Naive B cell (primary cell): ENCODE data around the gene PLPPR5. TPM values are rescaled to one million over a fixed set of nuclear protein-coding genes. Genes with fewer than 3 reads are reported as not detected.
A peak's percentile ranks its signal among the peaks of the same experiment; 100 is the strongest.
"Not testable (repeated sequence)": the region's sequence is repeated elsewhere in the genome, so short reads cannot be mapped to it uniquely, and the experiment has no call there.

Source experiments
- ATAC-seq, 2 donors: fragments of 150-1000 bp; cut with Tn5 transposase; 2 replicates each; pipeline ENCODE4 v1.10.0; 2021; ENCODE audit warnings: low read depth in 2 of 2, mild to moderate bottlenecking in 2 of 2, moderate library complexity in 2 of 2
- DNase-seq: peaks from one replicate; pipeline ENCODE4 v3.0.0; 2022
- H3K27ac Mint-ChIP-seq, 6 donors: one replicate each; pipeline ENCODE4 v1.8.0; 2020 to 2022; ENCODE audit warnings: mild to moderate bottlenecking in 6 of 6, mixed read lengths in 6 of 6, moderate library complexity in 5 of 6, inconsistent platforms in 2 of 6
- H3K27me3 Mint-ChIP-seq, 3 donors: one replicate each; pipeline ENCODE4 v1.8.0; 2021 to 2022; ENCODE audit warnings: mixed read lengths in 3 of 3, mild to moderate bottlenecking in 1 of 3
- H3K36me3 Mint-ChIP-seq, 2 donors: one replicate each; pipeline ENCODE4 v1.8.0; 2020 to 2022; ENCODE audit warnings: mixed read lengths in 2 of 2, inconsistent platforms in 1 of 2, mild to moderate bottlenecking in 1 of 2
- H3K4me1 Mint-ChIP-seq, 3 donors: one replicate each; pipeline ENCODE4 v1.8.0; 2020 to 2022; ENCODE audit warnings: mixed read lengths in 3 of 3, inconsistent platforms in 1 of 3, mild to moderate bottlenecking in 1 of 3, moderate library complexity in 1 of 3
- H3K4me3 Mint-ChIP-seq, 8 donors: one replicate each; pipeline ENCODE4 v1.8.0; 2020 to 2022; ENCODE audit warnings: mild to moderate bottlenecking in 8 of 8, mixed read lengths in 8 of 8, moderate library complexity in 8 of 8, inconsistent platforms in 2 of 8
- H3K9me3 Mint-ChIP-seq, 7 donors: one replicate each; pipeline ENCODE4 v1.8.0; 2020 to 2022; ENCODE audit warnings: mixed read lengths in 7 of 7, mild to moderate bottlenecking in 5 of 7, inconsistent platforms in 2 of 7, moderate library complexity in 1 of 7
- polyA plus RNA-seq, 6 donors: library from polyadenylated mRNA; unstranded; fragments of 300-500 nt; fragmentation: Illumina TruSeq; gene quantifications; one replicate each; pipeline ENCODE4 v1.2.3, GENCODE V29; 2021; ENCODE audit warnings: low read depth in 6 of 6

The PLPPR5 gene, protein sequence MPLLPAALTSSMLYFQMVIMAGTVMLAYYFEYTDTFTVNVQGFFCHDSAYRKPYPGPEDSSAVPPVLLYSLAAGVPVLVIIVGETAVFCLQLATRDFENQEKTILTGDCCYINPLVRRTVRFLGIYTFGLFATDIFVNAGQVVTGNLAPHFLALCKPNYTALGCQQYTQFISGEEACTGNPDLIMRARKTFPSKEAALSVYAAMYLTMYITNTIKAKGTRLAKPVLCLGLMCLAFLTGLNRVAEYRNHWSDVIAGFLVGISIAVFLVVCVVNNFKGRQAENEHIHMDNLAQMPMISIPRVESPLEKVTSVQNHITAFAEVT
- not detected for polyA plus RNA-seq

DNA sequence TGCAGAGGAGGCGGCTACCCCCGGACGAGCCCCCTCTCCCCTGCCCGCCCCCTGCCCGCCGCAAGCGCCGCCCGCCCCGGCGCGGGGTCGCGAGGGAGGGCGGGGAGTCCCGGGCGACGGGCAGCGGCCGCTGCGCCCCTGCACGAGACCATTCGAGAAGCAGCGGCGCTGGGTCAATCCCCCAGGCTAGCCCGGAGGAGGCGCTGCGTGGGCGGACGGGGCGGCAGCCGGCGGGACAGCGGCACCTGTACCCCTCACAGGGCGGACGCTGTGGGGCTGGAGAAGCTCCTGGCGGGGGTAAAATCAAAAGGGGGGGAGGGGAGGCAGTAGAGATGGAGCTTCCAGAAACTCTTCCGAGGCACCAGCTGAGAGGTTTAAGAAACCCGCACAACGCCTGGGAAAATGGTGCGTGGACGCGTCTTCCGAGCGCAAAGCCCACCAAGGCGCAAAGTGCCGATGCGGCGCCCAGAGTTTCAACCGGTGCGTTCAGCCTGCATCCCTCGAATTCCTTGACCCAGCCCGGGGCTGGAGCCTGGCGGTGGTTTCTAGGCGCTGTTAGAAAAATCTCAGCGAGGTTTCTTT is at the start of gene PLPPR5:
TSS of gene PLPPR5 (minus strand) at position 1 of the 582 bp plus-strand sequence. CDS start 190 bp downstream, outside the sequence.
- no peak for DNase-seq
- no peak within 1 kb of the TSS for H3K27ac Mint-ChIP-seq
- H3K4me3 Mint-ChIP-seq = peak within 1 kb of the TSS in 7 of 8 donors; percentile 42 to 79 (median 59)
- peaks cover 49 to 54% (median 52%) of the 10 kb centered on the region in 3 donors for H3K27me3 Mint-ChIP-seq
- ATAC-seq = no peak
- H3K4me1 Mint-ChIP-seq = peaks cover 0 to 3% (median 0%) of the 10 kb centered on the region in 3 donors
- H3K9me3 Mint-ChIP-seq = peaks cover 0 to 2% (median 0%) of the 10 kb centered on the region in 7 donors
- H3K36me3 Mint-ChIP-seq = no peaks in the 10 kb centered on the region

- Mint-ChIP-seq H3K9me3 (peaks cover 0 to 10% (median 2%) of the 10 kb centered on the region in 7 donors), H3K27me3 (no peaks in the 10 kb centered on the region)
Measured at GRCh38 chr1:99051611-99052283, 47.1 kb upstream of the PLPPR5 start.

DNA sequence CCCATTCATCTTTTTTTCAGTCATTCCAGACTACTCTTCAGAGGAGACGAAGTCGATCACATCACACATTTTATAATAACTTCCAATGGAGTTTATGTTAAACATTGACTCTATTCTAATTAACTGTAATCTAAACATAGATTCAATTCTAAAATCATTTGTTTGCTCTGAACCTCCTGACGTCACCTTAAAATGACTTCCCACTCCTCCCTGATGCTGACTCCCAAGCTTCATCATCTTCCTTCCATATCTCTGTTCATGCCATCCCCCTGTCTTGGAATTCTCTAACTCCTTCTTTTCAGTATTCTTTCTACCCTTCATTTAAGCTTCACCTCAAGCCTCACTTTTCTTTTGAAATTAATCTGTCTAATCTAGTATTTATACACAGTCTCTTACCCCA is 45.1 kb upstream of the PLPPR5 start:
- Mint-ChIP-seq H3K27ac (no peak overlapping the region), H3K27me3 (no peaks in the 10 kb centered on the region), H3K4me1 (no peaks in the 10 kb centered on the region), H3K4me3 (no peak overlapping the region), H3K9me3 (peaks cover 0 to 10% (median 5%) of the 10 kb centered on the region in 7 donors), H3K36me3 (no peaks in the 10 kb centered on the region)
- no peak for ATAC-seq
- DNase-seq = no peak

More at GRCh38 chr1:99051611-99052283, 47.1 kb upstream of the PLPPR5 start:
- no peak overlapping the region for H3K27ac Mint-ChIP-seq
- no peaks in the 10 kb centered on the region for H3K4me1 Mint-ChIP-seq
- no peaks in the 10 kb centered on the region for H3K36me3 Mint-ChIP-seq
- DNase-seq (no peak), ATAC-seq (no peak)
- no peak overlapping the region for H3K4me3 Mint-ChIP-seq

- not testable (repeated sequence) for H3K4me1 Mint-ChIP-seq, ATAC-seq, H3K4me3 Mint-ChIP-seq, H3K36me3 Mint-ChIP-seq, H3K27me3 Mint-ChIP-seq, DNase-seq, H3K27ac Mint-ChIP-seq
- H3K9me3 Mint-ChIP-seq = peaks cover 22 to 71% (median 28%) of the 10 kb centered on the region in 7 donors
Measured at GRCh38 chr1:99036746-99037145, 32.1 kb upstream of the PLPPR5 start.

DNA sequence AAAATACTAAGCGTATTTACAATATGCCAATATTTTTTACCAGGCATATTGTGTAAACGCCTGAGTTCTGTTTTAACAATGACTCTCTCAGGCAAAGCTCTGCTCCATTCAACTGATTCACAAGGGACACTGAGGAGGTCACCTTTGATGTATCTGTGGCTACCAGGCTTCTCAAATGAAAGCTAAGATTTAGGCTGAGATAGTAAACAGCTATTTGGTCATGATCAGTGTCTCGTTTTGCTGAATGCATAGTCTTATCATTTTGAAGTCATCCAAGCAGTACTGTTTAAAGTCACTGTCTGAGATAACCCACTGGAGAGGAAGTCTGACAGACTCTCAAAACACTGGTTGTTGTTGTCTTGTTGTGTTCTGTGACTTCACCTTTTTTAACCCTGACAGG is 13.7 kb upstream of the PLPPR5 start:
- peaks cover 0 to 3% (median 0%) of the 10 kb centered on the region in 7 donors for H3K9me3 Mint-ChIP-seq
- peaks cover 0 to 7% (median 6%) of the 10 kb centered on the region in 3 donors for H3K27me3 Mint-ChIP-seq
- H3K27ac Mint-ChIP-seq = no peak overlapping the region
- no peak for DNase-seq
- H3K4me3 Mint-ChIP-seq = no peak overlapping the region
- no peak for ATAC-seq
- no peaks in the 10 kb centered on the region for H3K4me1 Mint-ChIP-seq
- no peaks in the 10 kb centered on the region for H3K36me3 Mint-ChIP-seq

GRCh38 chr1:99017655-99018054 is 13.0 kb upstream of the PLPPR5 start:
- no peak overlapping the region for H3K4me3 Mint-ChIP-seq
- peaks cover 0 to 6% (median 1%) of the 10 kb centered on the region in 3 donors for H3K27me3 Mint-ChIP-seq
- no peaks in the 10 kb centered on the region for H3K4me1 Mint-ChIP-seq
- peaks cover 0 to 3% (median 0%) of the 10 kb centered on the region in 7 donors for H3K9me3 Mint-ChIP-seq
- no peak overlapping the region for H3K27ac Mint-ChIP-seq
- H3K36me3 Mint-ChIP-seq = no peaks in the 10 kb centered on the region
- DNase-seq (no peak), ATAC-seq (no peak)

- Mint-ChIP-seq H3K4me1 (no peaks in the 10 kb centered on the region), H3K27me3 (peaks cover 19 to 28% (median 21%) of the 10 kb centered on the region in 3 donors), H3K27ac (no peak overlapping the region), H3K9me3 (no peaks in the 10 kb centered on the region), H3K4me3 (no peak overlapping the region), H3K36me3 (no peaks in the 10 kb centered on the region)
- ATAC-seq (no peak), DNase-seq (no peak)
Measured at GRCh38 chr1:99010679-99011078, 6.0 kb upstream of the PLPPR5 start.

GRCh38 chr1:99007366-99007765 is 2.7 kb upstream of the PLPPR5 start:
- H3K36me3 Mint-ChIP-seq = no peaks in the 10 kb centered on the region
- peaks cover 0 to 3% (median 0%) of the 10 kb centered on the region in 3 donors for H3K4me1 Mint-ChIP-seq
- H3K9me3 Mint-ChIP-seq = peaks cover 0 to 2% (median 0%) of the 10 kb centered on the region in 7 donors
- ATAC-seq (no peak), DNase-seq (no peak)
- H3K27ac Mint-ChIP-seq = no peak overlapping the region
- no peak overlapping the region for H3K4me3 Mint-ChIP-seq
- peaks cover 44 to 47% (median 44%) of the 10 kb centered on the region in 3 donors for H3K27me3 Mint-ChIP-seq

DNA sequence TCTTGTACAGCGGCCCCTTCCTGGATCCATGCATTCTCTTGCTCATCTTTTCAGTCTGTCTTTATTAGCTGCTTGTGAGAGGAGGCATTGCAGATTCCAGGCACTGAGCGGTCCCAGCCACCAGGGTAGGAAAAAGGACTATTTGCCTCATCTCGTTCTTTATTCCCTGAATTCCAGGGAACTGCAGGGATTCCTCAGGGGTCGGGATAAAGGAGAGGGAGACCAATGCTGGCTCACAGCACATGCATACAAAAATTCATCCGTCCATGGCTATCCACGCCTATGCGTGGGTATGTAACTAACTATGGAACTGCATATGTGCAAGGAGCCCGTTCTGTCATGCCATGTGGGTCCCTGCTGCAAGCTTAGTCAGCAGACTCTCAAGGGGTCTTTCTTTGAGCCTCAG is 879 bp upstream of the PLPPR5 start:
- Mint-ChIP-seq H3K4me1 (peaks cover 0 to 3% (median 0%) of the 10 kb centered on the region in 3 donors), H3K36me3 (no peaks in the 10 kb centered on the region), H3K4me3 (peak overlapping the region in 5 of 8 donors; percentile 48 to 79 (median 61)), H3K27me3 (peaks cover 48 to 54% (median 53%) of the 10 kb centered on the region in 3 donors), H3K27ac (no peak overlapping the region), H3K9me3 (peaks cover 0 to 2% (median 0%) of the 10 kb centered on the region in 7 donors)
- no peak for DNase-seq
- ATAC-seq = no peak

- Mint-ChIP-seq H3K9me3 (peaks cover 0 to 2% (median 0%) of the 10 kb centered on the region in 7 donors), H3K4me3 (peak overlapping the region in 6 of 8 donors; percentile 42 to 72 (median 56)), H3K27me3 (peaks cover 54 to 56% (median 54%) of the 10 kb centered on the region in 3 donors), H3K4me1 (peaks cover 0 to 3% (median 0%) of the 10 kb centered on the region in 3 donors), H3K36me3 (no peaks in the 10 kb centered on the region), H3K27ac (no peak overlapping the region)
- ATAC-seq (peak in 1 of 2 donors; percentile 27), DNase-seq (no peak)
Measured at GRCh38 chr1:99004254-99004860, 304 bp downstream of the PLPPR5 start.

DNA sequence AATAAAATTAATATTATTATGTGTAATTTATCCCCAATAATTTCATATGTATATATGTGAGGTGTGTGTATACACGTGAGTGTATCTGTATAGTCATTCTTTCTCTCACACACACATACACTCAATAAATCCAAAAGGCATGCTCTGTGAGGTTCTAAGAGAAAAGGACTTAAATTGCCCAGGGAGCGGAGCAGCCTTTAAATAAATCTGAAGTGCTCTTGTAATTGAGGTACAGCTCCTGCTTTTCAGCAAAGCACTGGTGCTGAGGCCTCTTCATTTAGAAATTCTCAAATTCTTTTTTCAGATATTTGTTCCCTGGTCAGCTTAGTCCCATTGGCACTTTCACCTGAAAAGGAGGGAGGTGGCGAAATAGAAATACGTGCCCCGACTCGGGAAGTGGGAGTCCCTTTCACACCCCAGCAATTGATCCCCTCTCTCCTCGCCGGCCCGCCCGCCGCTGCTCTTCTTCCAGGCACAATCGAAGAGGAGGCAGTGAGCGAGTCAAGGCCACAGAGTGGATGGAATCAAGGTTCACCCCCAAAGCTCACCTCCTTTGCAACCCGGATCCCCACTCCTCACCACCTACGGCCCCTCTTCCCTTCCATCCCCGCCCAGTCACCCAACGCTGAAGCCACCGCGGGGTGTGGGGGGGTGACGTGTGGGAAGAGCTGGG is 944 bp downstream of the PLPPR5 start:
- Mint-ChIP-seq H3K27ac (no peak overlapping the region), H3K9me3 (peaks cover 0 to 2% (median 0%) of the 10 kb centered on the region in 7 donors), H3K4me3 (peak overlapping the region in 5 of 8 donors; percentile 49 to 72 (median 59)), H3K4me1 (peaks cover 0 to 3% (median 0%) of the 10 kb centered on the region in 3 donors), H3K36me3 (no peaks in the 10 kb centered on the region), H3K27me3 (peaks cover 51 to 60% (median 56%) of the 10 kb centered on the region in 3 donors)
- ATAC-seq (no peak), DNase-seq (no peak)

DNA sequence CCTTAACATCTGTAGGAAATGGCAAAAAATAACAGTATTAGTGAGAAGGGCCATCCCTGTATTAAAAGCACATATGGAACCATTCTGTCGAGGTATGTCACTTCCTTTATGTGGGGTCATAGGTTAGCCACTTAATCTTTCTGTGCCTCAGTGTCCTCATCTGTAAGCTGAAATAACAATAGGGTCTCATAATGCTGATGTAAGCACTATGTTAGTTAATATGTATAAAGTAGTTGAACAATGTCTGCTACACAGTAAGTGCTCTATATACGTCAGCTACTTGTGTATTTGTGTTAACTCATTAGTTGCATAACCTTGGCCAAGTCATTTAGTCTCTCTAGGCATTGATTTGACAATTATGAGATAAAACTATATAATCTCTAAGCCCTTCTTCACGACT is 11.8 kb downstream of the PLPPR5 start:
- ATAC-seq = no peak
- H3K27me3 Mint-ChIP-seq = peaks cover 3 to 12% (median 7%) of the 10 kb centered on the region in 3 donors
- H3K9me3 Mint-ChIP-seq = no peaks in the 10 kb centered on the region
- no peak overlapping the region for H3K27ac Mint-ChIP-seq
- no peak overlapping the region for H3K4me3 Mint-ChIP-seq
- no peaks in the 10 kb centered on the region for H3K4me1 Mint-ChIP-seq
- no peak for DNase-seq
- H3K36me3 Mint-ChIP-seq = no peaks in the 10 kb centered on the region
